ENCODE measurements around the gene CLEC4C. TPM values are rescaled to one million over a fixed set of nuclear protein-coding genes. Genes with fewer than 3 reads are reported as not detected.

CLEC4C gene
- total RNA-seq, 1 experiment from 2014 or later, result not detected

DNA sequence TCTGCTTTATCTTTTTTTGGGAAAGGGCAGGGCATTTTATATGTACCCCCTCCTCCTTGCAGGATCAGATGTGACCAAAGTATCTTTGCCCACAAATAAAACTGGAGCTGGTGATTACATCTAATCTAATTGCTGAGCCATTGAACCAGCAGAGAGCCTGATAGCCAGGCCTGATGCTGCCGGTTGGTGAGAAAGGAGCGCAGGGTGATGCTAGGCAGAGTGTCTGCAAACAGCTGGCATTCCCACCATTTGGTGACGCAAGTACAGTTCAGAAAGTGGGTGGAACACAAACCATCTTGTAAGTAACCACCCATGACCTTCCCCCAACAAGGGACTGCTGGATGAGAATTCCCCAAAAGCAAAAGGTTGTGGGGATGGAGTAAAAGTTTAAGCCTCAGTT lies 23.2 kb downstream of the CLEC4C start:
- DNase-seq (ENCODE audit: low read depth, low spot score) (no peak), ATAC-seq (no peak)
- TF ChIP-seq SIN3A (IDR thresholded peaks at IDR 0.05; ENCODE audit: borderline replicate concordance, insufficient read depth, low read depth, low read length) (no peak), TCF7L2 (IDR thresholded peaks at IDR 0.05; ENCODE audit: low read depth, low read length) (no peak), POLR2AphosphoS5 (IDR thresholded peaks at IDR 0.05; ENCODE audit: low read depth, low read length) (no peak)
- TF ChIP-seq, protein P1, sequence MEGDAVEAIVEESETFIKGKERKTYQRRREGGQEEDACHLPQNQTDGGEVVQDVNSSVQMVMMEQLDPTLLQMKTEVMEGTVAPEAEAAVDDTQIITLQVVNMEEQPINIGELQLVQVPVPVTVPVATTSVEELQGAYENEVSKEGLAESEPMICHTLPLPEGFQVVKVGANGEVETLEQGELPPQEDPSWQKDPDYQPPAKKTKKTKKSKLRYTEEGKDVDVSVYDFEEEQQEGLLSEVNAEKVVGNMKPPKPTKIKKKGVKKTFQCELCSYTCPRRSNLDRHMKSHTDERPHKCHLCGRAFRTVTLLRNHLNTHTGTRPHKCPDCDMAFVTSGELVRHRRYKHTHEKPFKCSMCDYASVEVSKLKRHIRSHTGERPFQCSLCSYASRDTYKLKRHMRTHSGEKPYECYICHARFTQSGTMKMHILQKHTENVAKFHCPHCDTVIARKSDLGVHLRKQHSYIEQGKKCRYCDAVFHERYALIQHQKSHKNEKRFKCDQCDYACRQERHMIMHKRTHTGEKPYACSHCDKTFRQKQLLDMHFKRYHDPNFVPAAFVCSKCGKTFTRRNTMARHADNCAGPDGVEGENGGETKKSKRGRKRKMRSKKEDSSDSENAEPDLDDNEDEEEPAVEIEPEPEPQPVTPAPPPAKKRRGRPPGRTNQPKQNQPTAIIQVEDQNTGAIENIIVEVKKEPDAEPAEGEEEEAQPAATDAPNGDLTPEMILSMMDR (IDR thresholded peaks at IDR 0.05), result no peak
- TF ChIP-seq, protein P2, sequence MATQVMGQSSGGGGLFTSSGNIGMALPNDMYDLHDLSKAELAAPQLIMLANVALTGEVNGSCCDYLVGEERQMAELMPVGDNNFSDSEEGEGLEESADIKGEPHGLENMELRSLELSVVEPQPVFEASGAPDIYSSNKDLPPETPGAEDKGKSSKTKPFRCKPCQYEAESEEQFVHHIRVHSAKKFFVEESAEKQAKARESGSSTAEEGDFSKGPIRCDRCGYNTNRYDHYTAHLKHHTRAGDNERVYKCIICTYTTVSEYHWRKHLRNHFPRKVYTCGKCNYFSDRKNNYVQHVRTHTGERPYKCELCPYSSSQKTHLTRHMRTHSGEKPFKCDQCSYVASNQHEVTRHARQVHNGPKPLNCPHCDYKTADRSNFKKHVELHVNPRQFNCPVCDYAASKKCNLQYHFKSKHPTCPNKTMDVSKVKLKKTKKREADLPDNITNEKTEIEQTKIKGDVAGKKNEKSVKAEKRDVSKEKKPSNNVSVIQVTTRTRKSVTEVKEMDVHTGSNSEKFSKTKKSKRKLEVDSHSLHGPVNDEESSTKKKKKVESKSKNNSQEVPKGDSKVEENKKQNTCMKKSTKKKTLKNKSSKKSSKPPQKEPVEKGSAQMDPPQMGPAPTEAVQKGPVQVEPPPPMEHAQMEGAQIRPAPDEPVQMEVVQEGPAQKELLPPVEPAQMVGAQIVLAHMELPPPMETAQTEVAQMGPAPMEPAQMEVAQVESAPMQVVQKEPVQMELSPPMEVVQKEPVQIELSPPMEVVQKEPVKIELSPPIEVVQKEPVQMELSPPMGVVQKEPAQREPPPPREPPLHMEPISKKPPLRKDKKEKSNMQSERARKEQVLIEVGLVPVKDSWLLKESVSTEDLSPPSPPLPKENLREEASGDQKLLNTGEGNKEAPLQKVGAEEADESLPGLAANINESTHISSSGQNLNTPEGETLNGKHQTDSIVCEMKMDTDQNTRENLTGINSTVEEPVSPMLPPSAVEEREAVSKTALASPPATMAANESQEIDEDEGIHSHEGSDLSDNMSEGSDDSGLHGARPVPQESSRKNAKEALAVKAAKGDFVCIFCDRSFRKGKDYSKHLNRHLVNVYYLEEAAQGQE (IDR thresholded peaks at IDR 0.05; ENCODE audit: insufficient read depth in 1 of 2, low read depth in 2 of 2, low read length in 1 of 2), result no peak
- CTCF ChIA-PET, result no interaction called here
- POLR2A ChIA-PET, result no interaction called here
- H3K4me1 ChIP-seq (ENCODE audit: control insufficient read depth, insufficient read depth, low read length), result no peaks in the 10 kb centered on the region
- no peaks in the 10 kb centered on the region for H3K36me3 ChIP-seq (ENCODE audit: control insufficient read depth, insufficient read depth, low read length)
- BruUV-seq (replicated peaks), result no TSS peak
- no peak overlapping the region for H3K4me3 ChIP-seq (ENCODE audit: low read depth in 2 of 2, low read length in 2 of 2)
- in situ Hi-C loops (cut with HindIII; ENCODE audit: low pct_unique_long_range_greater_than_20kb, low sequenced_read_pairs), result no loop called here
- no peaks in the 10 kb centered on the region for H3K27me3 ChIP-seq (ENCODE audit: control insufficient read depth, insufficient read depth, low read length)
- no peak overlapping the region for H3K27ac ChIP-seq (ENCODE audit: low read length)
- intact Hi-C loops (cut with micrococcal nuclease; ENCODE audit: unreplicated experiment), result no loop called here
- H3K9me3 ChIP-seq (ENCODE audit: control insufficient read depth, insufficient read depth, low read depth, low read length), result no peaks in the 10 kb centered on the region

DNA sequence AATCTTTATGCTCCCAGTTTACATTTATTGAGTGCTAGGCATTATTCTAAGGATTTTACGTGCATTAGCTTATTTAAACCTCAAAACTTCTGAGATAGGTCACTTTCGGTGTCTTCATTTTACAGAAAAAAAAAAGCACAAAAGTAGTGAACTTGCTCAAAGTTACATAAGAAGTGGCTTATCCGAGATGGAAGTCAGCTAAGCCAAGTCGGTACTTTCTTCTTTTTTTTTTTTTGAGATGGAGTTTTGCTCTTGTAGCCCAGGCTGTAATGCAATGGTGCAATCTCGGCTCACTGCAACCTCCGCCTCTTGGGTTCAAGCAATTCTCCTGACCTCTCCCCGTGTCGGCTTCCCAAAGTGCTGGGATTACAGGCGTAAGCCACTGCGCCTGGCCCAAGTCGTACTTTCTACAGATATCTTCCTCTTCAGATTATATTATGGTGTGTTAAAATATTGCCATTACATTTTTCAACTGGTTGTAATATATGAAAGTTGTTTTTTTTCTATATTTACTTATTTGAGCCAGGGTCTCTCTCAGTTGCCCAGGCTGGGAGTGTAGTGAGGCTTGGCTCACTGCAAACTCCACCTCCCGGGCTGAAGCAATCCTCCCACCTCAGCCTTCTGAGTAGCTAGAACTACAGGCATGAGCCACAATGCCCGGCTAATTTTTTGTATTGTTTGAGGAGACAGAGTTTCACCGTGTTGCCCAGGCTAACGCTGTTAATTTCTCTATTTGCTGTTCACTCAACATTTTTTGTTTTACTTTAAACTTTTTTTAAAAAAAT lies 27.0 kb downstream of the CLEC4C start:
- Histone ChIP-seq H3K27ac (ENCODE audit: low read length) (no peak overlapping the region), H3K4me3 (ENCODE audit: low read depth in 2 of 2, low read length in 2 of 2) (no peak overlapping the region), H3K9me3 (ENCODE audit: control insufficient read depth, insufficient read depth, low read depth, low read length) (no peaks in the 10 kb centered on the region), H3K4me1 (ENCODE audit: control insufficient read depth, insufficient read depth, low read length) (no peaks in the 10 kb centered on the region), H3K27me3 (ENCODE audit: control insufficient read depth, insufficient read depth, low read length) (no peaks in the 10 kb centered on the region), H3K36me3 (ENCODE audit: control insufficient read depth, insufficient read depth, low read length) (no peaks in the 10 kb centered on the region)
- in situ Hi-C loops (cut with HindIII; ENCODE audit: low pct_unique_long_range_greater_than_20kb, low sequenced_read_pairs), result no loop called here
- ChIA-PET POLR2A (no interaction called here), CTCF (interaction anchor here (0.6 kb wide), 1 partner anchor 77 kb away, joined by 3 read pairs; no protein-coding TSS in a partner anchor)
- intact Hi-C loops (cut with micrococcal nuclease; ENCODE audit: unreplicated experiment), result no loop called here
- TF ChIP-seq POLR2AphosphoS5 (IDR thresholded peaks at IDR 0.05; ENCODE audit: low read depth, low read length) (no peak), SIN3A (IDR thresholded peaks at IDR 0.05; ENCODE audit: borderline replicate concordance, insufficient read depth, low read depth, low read length) (no peak), TCF7L2 (IDR thresholded peaks at IDR 0.05; ENCODE audit: low read depth, low read length) (no peak)
- TF ChIP-seq, protein P2 (IDR thresholded peaks at IDR 0.05; ENCODE audit: insufficient read depth in 1 of 2, low read depth in 2 of 2, low read length in 1 of 2), result no peak
- TF ChIP-seq, protein P1 (IDR thresholded peaks at IDR 0.05), result no peak
- DNase-seq (ENCODE audit: low read depth, low spot score) (no peak), ATAC-seq (no peak)
- no TSS peak for BruUV-seq (replicated peaks)
